ENCODE data around the gene SNRK.

DNA sequence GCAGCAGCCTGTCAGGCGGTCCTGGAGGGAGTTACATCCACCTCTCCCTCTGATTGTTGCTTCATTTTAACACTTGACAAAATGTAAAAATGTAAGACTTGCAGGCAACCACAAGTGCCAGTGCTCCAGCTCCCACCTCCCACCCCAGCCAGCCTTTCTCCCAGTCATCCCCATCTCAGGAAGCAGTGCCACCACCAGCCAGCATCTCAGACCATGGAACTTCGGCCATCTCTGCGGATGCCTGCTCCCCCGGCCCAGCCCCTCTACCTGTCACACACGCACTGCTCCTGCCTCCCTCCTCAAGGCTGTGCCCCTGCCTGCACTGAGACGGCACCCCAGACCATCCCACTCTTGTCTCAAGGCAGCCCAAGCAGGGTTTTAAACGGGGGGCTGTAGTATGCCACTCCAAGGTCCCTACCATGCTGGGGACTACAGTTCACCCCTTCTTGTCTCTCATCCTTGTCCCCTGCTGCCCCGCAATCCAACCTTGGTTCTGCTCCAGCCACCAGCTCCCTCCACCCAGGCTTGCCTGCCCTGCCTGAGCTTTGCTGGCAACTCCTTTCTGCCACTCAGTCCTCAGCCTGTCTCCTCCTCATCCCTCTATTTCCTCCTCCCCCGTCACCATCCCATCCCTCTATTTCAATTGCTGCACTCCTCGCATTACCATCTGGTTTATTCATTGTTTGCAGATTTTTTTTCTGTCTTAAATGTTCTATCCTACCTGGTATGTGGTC, 85.8 kb downstream of the SNRK start:
- TF ChIP-seq CTCF (IDR thresholded peaks at IDR 0.05 in 2 of 3, conservative IDR thresholded peaks at IDR 0.05 in 1 of 3; ENCODE audit: borderline replicate concordance in 1 of 3, insufficient read depth in 1 of 3, low read depth in 2 of 3, low read length in 2 of 3) (no peak), EZH2 (IDR thresholded peaks at IDR 0.05) (no peak), ZNF274 (IDR thresholded peaks at IDR 0.05; ENCODE audit: low read depth, low read length) (no peak), REST (IDR thresholded peaks at IDR 0.05; ENCODE audit: low read depth) (no peak), SP1 (IDR thresholded peaks at IDR 0.05; ENCODE audit: low read depth) (no peak), ZBTB33 (IDR thresholded peaks at IDR 0.05; ENCODE audit: extremely low read depth, insufficient replicate concordance, low read length) (no peak), YY1 (IDR thresholded peaks at IDR 0.05; ENCODE audit: extremely low read depth, insufficient replicate concordance, low read depth, low read length) (no peak)

Measured in HCT116 (cell line).